IMR-90 (cell line): ENCODE measurements around the gene CEP128. TPM values are rescaled to one million over a fixed set of nuclear protein-coding genes. Genes with fewer than 3 reads are reported as not detected.

Experiments used
- ATAC-seq: fragments of 200-7000 bp; cut with Tn5 transposase; 2 replicates; pipeline ENCODE4 v1.9.1; 2020; ENCODE audit warnings: low read depth, mild to moderate bottlenecking, moderate library complexity
- BruUV-seq: library from RNA; stranded (reverse); fragments of 400-500 nt; replicated peaks from 2 replicates; lab custom pipeline; 2021; lab: Mats Ljungman, UMichigan
- CTCF ChIA-PET: fragments of 300-600 bp; formaldehyde crosslinking; extraction: SDS; loops from one replicate; lab custom pipeline; 2021; ENCODE audit warnings: antibody characterized with exemption; lab: Yijun Ruan, JAX
- POLR2A ChIA-PET: fragments of 300-600 bp; sonication (Branson Sonifier 250); formaldehyde crosslinking; loops from one replicate; lab custom pipeline; 2022; ENCODE audit warnings: antibody characterized with exemption; ENCODE audit not compliant: unreplicated experiment; lab: Charles Lee
- DNase-seq: peaks from one replicate; pipeline ENCODE4 v3.0.0; 2013
- H2AFZ ChIP-seq: replicated peaks from 2 replicates; pipeline ENCODE3; 2013; ENCODE audit warnings: low read length, mild to moderate bottlenecking; ENCODE audit not compliant: poor library complexity
- H2AK5ac ChIP-seq: 2 replicates; pipeline ENCODE4 v1.6.1; 2013; ENCODE audit warnings: low read depth, low read length, inconsistent platforms
- H2AK9ac ChIP-seq: replicated peaks from 2 replicates; pipeline ENCODE3; 2013; ENCODE audit warnings: mild to moderate bottlenecking, low read depth, low read length, moderate library complexity; ENCODE audit not compliant: poor library complexity
- H2BK120ac ChIP-seq: 2 replicates; pipeline ENCODE4 v1.6.1; 2013; ENCODE audit warnings: low read depth, low read length, inconsistent platforms
- H2BK15ac ChIP-seq: 3 replicates; pipeline ENCODE4 v1.6.1; 2013; ENCODE audit warnings: low read depth, low read length, inconsistent platforms
- H2BK20ac ChIP-seq: 2 replicates; pipeline ENCODE4 v1.6.1; 2013; ENCODE audit warnings: low read depth, mild to moderate bottlenecking, inconsistent platforms, low read length, moderate library complexity
- H2BK5ac ChIP-seq: 2 replicates; pipeline ENCODE4 v1.6.1; 2013; ENCODE audit warnings: mild to moderate bottlenecking, low read depth, low read length, inconsistent platforms; ENCODE audit not compliant: poor library complexity, severe bottlenecking
- H3K14ac ChIP-seq: replicated peaks from 2 replicates; pipeline ENCODE4 v1.6.1; 2013; ENCODE audit warnings: low read depth, low read length, inconsistent platforms
- H3K18ac ChIP-seq: 2 replicates; pipeline ENCODE4 v1.6.1; 2013; ENCODE audit warnings: low read depth, low read length, control low read depth
- H3K23ac ChIP-seq: 2 replicates; pipeline ENCODE4 v1.6.1; 2013; ENCODE audit warnings: low read depth, low read length, inconsistent platforms
- H3K27ac ChIP-seq: 2 replicates; pipeline ENCODE4 v1.5.1; 2013; ENCODE audit warnings: mild to moderate bottlenecking, control low read depth, low read length; ENCODE audit not compliant: insufficient read depth
- H3K27me3 ChIP-seq: 2 replicates; pipeline ENCODE4 v1.6.1; 2013; ENCODE audit warnings: low read length; ENCODE audit not compliant: control insufficient read depth, insufficient read depth
- H3K36me3 ChIP-seq: 2 replicates; pipeline ENCODE4 v1.6.1; 2013; ENCODE audit warnings: low read length, mixed read lengths; ENCODE audit not compliant: control insufficient read depth, insufficient read depth
- H3K4ac ChIP-seq: 2 replicates; pipeline ENCODE4 v1.6.1; 2013; ENCODE audit warnings: low read depth, low read length, inconsistent platforms
- H3K4me1 ChIP-seq: 2 replicates; pipeline ENCODE4 v1.6.1; 2013; ENCODE audit warnings: low read length, mixed read lengths; ENCODE audit not compliant: control insufficient read depth, insufficient read depth
- H3K4me2 ChIP-seq: 2 replicates; pipeline ENCODE4 v1.6.1; 2013; ENCODE audit warnings: low read depth, mild to moderate bottlenecking, control low read depth, low read length, moderate library complexity
- H3K4me3 ChIP-seq: 2 replicates; pipeline ENCODE4 v1.5.1; 2013; ENCODE audit warnings: low read depth, mild to moderate bottlenecking, control low read depth, low read length, moderate library complexity; ENCODE audit not compliant: insufficient read depth
- H3K56ac ChIP-seq: 2 replicates; pipeline ENCODE4 v1.6.1; 2013; ENCODE audit warnings: low read length, inconsistent platforms; ENCODE audit not compliant: insufficient read depth; ENCODE audit errors: extremely low read depth
- H3K79me1 ChIP-seq, 2 experiments: 2 replicates each; pipeline ENCODE4 v1.6.1; 2013; ENCODE audit warnings: low read length in 2 of 2, inconsistent platforms in 1 of 2, low read depth in 1 of 2
- H3K9ac ChIP-seq: 2 replicates; pipeline ENCODE4 v1.6.1; 2013; ENCODE audit warnings: low read depth, low read length, control low read depth
- H3K9me1 ChIP-seq: 2 replicates; pipeline ENCODE4 v1.6.1; 2013; ENCODE audit warnings: low read length, inconsistent platforms; ENCODE audit not compliant: insufficient read depth
- H3K9me3 ChIP-seq: 2 replicates; pipeline ENCODE4 v1.6.1; 2013; ENCODE audit warnings: low read length; ENCODE audit not compliant: control insufficient read depth, insufficient read depth
- H4K20me1 ChIP-seq: 2 replicates; pipeline ENCODE4 v1.6.1; 2013; ENCODE audit warnings: low read length, inconsistent platforms; ENCODE audit not compliant: insufficient read depth
- H4K5ac ChIP-seq: 2 replicates; pipeline ENCODE4 v1.6.1; 2013; ENCODE audit warnings: mild to moderate bottlenecking, low read depth, low read length, control low read depth
- H4K8ac ChIP-seq, 2 experiments: 2 replicates each; pipeline ENCODE4 v1.6.1; 2013; ENCODE audit warnings: low read depth in 2 of 2, low read length in 2 of 2, control low read depth in 1 of 2, inconsistent platforms in 1 of 2
- H4K91ac ChIP-seq: 2 replicates; pipeline ENCODE4 v1.6.1; 2013; ENCODE audit warnings: low read depth, low read length, inconsistent platforms; ENCODE audit not compliant: insufficient read depth
- MAFK ChIP-seq: IDR thresholded peaks from 2 replicates; pipeline ENCODE4 v1.6.1; 2012; ENCODE audit warnings: low read depth, low read length, improper control_type of control experiment
- RAD21 ChIP-seq: IDR thresholded peaks from 2 replicates; pipeline ENCODE4 v1.6.1; 2012; ENCODE audit warnings: low read length, improper control_type of control experiment
- WGBS, 2 experiments: methylation state at CpG; one replicate each; pipeline versions ENCODE4 v1.1.5 to v1.1.7; 2013; ENCODE audit warnings: missing lambda C conversion rate in 2 of 2; ENCODE audit not compliant: insufficient read length in 1 of 2; ENCODE audit errors: extremely low coverage in 2 of 2; 5-methylcytosine and 5-hydroxymethylcytosine counted together
- dilution Hi-C: fragments of 300-500 bp; cut with HindIII; formaldehyde crosslinking; loops from one replicate; pipeline ENCODE4 v1.14.3; 2018; ENCODE audit warnings: low sequenced_read_pairs; ENCODE audit not compliant: unreplicated experiment
- in situ Hi-C: fragments of 300-500 bp; cut with MboI; formaldehyde crosslinking; loops from 3 replicates; pipeline ENCODE4 v1.14.3; 2019; ENCODE audit warnings: low sequenced_read_pairs, inconsistent platforms, mixed read lengths
- intact Hi-C: fragments of 100-400 bp; cut with micrococcal nuclease; formaldehyde crosslinking; loops from 2 replicates; pipeline ENCODE4 v1.10.0; 2022
- polyA plus RNA-seq, 3 experiments: library from polyadenylated mRNA; depleted of rRNA; stranded (reverse); fragments of >200 nt; gene quantifications; 2 replicates each; pipeline ENCODE4 v1.2.3, GENCODE V29; 2012; ENCODE audit warnings: low replicate concordance in 1 of 3
- total RNA-seq: library from RNA; depleted of rRNA; stranded (reverse); fragments of >200 nt; gene quantifications from 2 replicates; pipeline ENCODE4 v1.2.3, GENCODE V29; 2012

CEP128 gene
- total and polyA plus RNA-seq, 2 of the 4 experiments (the other 2 are of a cell fraction) = 1.9 to 5.7 TPM

DNA sequence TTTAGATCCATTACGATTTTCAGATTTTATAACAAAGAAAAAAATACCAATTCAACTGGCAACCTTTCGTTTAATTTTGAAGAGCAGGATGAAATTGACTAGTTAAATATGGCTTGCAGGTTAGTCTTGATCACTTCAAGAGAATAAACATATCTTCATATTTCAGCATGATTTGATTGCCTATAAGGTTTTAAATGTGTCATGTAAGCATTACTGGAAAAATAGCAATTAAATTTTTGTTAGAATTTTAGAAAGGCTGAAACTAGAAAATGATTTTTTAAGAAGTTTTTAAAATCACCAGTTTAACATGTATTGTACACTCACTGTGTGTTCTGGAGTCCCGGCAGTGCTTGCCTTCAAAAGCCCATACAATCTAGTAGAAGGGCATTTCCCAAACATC, 420.1 kb downstream of the CEP128 start:
- no peak overlapping the region for H2BK20ac ChIP-seq
- no peak overlapping the region for H2BK5ac ChIP-seq
- no peaks in the 10 kb centered on the region for H3K36me3 ChIP-seq

More for the DNA sequence above, 420.1 kb downstream of the CEP128 start:
- WGBS, 2 experiments = no CpG with 5 or more reads among the region's 3 CpGs
- Histone ChIP-seq H4K8ac (no peak overlapping the region), H3K4ac (no peak overlapping the region), H2AFZ (no peak overlapping the region), H3K4me1 (peaks cover 5% of the 10 kb centered on the region), H3K4me2 (no peak overlapping the region), H3K9ac (no peak overlapping the region), H3K4me3 (no peak overlapping the region), H4K5ac (no peak overlapping the region), H2AK9ac (no peak overlapping the region), H3K9me1 (no peaks in the 10 kb centered on the region), H4K91ac (no peak overlapping the region), H2BK120ac (no peak overlapping the region), H3K9me3 (no peaks in the 10 kb centered on the region), H2AK5ac (no peak overlapping the region), H3K27ac (no peak overlapping the region), H4K20me1 (no peaks in the 10 kb centered on the region), H3K18ac (no peak overlapping the region), H3K56ac (no peak overlapping the region), H3K14ac (no peak overlapping the region), H3K27me3 (no peaks in the 10 kb centered on the region), H3K79me1 (no peaks in the 10 kb centered on the region), H3K23ac (no peak overlapping the region), H2BK15ac (no peak overlapping the region)
- POLR2A ChIA-PET = no interaction called here
- BruUV-seq = no TSS peak
- dilution Hi-C loops = no loop called here
- CTCF ChIA-PET = no interaction called here
- DNase-seq = no peak
- in situ Hi-C loops = no loop called here
- intact Hi-C loops = no loop called here
- TF ChIP-seq MAFK (peak; percentile 58; the same call in 1 of the 2 replicates), RAD21 (no peak)
- no peak for ATAC-seq
